HG02885 (cell line): ENCODE data around the gene CHIC2.
"Not testable (repeated sequence)": the region's sequence is repeated elsewhere in the genome, so short reads cannot be mapped to it uniquely, and the experiment has no call there.

Experiments
- ATAC-seq: cut with Tn5 transposase; IDR thresholded peaks from one replicate; pipeline ENCODE4 v1.9.1; 2021; ENCODE audit warnings: mild to moderate bottlenecking; ENCODE audit not compliant: unreplicated experiment, poor library complexity

The CHIC2 gene

DNA sequence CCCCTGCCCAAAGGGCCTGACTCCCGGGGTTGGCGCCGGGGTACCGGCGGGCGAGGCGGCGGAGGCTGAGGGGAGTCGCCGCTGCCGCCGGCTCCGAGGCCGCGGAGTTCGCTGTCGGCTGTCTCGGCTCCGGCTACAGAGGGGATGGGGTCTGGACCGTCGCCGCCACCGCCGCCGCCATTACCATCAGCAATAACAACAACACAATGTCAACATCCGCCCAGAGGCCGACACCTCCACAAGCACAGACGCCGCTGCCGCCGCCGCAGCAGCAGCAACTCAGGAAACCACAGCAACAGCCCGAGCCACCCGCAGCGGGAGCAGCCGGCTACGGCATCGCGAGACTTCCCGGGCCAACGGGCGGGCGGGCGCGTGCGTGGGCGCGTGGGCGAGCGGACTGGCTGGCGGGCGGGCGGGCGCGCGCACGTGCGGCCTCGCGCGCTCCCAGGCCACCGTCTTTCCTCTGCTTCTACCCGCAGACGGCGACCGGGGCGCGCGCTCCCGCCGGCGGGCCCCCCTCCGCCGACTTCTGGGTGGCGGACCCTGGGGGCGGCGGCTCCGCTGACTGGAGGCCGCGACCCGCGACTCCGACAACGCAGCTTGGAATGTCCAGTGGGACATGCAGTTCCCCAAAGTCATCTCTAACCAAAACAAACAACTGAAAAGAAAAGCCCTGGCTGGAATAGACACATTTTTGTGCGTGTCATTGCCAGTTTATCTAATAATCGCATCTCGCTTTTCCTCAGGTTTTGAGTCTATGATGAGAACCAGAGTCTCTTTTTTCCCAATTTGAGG, at the start of gene CHIC2:
Gene CHIC2, minus strand, starts transcription at position 289 of the 795 bp plus-strand sequence. CDS start 305 bp downstream, outside the sequence.
- ATAC-seq = peak; percentile 95

DNA sequence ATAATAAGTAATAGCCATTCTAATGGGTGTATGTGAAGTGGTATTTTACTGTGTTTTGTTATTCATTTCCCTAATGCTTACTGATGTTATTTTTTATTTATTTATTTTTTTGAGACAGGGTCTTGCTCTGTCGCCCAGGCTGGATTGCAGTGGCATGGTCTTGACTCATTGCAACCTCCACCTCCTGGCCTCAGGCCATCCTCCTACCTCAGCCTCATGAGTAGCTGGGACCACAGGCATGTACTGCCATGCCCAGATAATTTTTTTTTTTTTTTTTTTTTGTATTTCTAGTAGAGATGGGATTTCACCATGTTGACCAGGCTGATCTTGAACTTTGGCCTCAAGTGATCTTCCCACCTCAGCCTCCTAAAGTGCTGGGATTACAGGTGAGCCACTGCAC, 48.8 kb upstream of the CHIC2 start:
- not testable (repeated sequence) for ATAC-seq

DNA sequence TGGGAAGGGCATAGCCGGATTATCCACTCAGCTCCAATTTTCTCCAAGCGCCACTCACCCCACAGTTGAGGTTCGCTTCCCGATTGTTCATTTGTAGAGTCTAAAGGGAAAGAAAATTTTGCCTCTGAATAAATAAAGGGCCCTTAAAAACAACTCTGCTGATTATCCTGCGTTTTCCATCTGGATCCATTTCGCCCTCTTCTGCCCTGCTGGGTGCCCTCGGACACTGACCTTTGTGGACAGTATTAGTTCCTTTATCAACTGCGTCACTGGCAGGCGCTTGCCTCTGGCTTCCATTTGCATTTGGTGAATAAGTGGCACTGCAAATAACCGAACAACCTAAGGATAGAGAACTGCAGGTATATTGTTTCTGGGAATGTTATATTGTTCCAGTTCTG, 45.6 kb upstream of the CHIC2 start:
- ATAC-seq = no peak

DNA sequence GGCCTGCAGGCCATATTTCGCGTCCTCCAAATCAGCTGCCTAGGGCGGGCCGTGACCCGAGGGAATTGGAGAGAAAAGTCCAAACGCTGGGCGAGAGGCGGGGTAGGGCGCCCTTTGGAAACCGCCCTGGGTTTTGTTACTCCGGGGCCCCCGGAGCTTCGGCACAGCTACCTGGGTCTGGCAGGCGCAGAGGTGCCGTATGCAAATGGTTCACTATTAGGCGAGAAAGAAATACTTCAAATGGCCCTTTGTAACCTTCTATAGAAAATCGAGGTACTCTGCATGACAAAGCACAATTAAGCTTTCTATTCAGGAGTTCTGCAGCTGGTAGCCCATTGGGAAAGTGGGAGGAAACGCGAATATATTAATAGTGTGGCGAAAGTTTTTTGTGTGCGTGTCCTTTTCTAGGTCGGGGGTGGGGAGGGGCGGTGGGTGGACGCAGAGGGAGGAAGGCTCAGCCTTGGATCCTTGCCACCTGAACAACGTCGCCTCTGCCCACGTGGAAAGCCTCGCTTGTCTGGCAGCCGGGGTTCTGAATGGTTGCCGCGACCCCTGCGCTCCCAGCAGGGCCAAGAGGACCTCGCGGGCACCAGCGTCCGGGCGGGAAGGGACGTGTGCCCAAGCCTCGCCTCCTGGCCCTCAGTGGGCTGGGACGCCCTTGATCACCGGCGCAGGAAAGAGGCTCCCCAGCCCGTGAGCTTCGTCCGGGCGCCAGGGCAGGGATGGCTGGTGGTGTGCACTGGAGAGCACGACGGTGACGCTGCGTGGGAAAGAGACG, 45.0 kb upstream of the CHIC2 start:
- no peak for ATAC-seq

GRCh38 chr4:54107951-54108748, 43.7 kb upstream of the CHIC2 start:
- ATAC-seq = no peak

GRCh38 chr4:54104907-54105306, 40.5 kb upstream of the CHIC2 start:
- ATAC-seq = no peak

DNA sequence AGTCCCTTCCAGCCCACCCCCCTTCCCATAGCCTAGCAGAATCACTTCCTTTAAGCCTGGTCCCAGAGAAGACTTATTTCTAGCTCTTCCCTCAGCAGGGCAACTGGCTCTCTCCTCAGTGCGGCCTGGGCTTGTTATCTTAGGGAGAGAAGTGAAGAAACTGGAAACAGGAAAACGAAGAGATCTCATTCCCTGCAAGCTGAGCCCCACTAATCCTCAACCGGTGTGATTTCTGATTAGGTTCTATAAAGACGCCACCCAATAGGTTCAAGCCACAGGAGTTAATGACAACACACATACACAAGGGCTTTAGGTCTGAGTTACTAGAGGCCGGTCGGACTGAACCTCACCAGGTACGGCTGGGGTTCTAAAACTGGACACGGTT, 38.8 kb upstream of the CHIC2 start:
- ATAC-seq = no peak

DNA sequence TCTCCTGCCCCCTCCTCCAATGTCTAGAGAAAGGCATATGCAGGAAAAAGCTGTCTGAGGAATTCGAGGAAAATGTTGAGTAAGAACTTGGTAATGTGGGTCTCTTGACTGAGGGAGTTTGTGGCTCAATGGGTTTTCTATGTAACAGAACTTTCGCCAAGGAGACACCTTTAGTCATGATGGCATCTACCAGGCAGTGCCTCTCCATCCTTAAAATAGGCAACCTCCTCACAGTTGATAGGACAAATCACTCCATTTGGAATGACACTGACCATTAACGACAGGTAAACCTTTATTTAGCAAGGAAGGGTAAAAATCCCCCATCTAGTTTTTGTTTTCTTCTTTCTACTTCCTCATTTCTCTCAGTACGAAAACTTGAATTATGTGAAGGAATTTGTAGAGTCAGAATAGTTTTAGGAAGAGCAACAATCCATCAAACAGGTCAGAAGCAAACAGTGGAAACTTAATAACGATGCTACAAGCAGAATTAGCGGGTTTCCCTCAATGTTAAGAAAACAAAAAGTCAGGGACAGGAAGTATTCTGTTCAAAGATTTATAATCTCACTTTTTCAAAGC, 38.2 kb upstream of the CHIC2 start:
- ATAC-seq = no peak

DNA sequence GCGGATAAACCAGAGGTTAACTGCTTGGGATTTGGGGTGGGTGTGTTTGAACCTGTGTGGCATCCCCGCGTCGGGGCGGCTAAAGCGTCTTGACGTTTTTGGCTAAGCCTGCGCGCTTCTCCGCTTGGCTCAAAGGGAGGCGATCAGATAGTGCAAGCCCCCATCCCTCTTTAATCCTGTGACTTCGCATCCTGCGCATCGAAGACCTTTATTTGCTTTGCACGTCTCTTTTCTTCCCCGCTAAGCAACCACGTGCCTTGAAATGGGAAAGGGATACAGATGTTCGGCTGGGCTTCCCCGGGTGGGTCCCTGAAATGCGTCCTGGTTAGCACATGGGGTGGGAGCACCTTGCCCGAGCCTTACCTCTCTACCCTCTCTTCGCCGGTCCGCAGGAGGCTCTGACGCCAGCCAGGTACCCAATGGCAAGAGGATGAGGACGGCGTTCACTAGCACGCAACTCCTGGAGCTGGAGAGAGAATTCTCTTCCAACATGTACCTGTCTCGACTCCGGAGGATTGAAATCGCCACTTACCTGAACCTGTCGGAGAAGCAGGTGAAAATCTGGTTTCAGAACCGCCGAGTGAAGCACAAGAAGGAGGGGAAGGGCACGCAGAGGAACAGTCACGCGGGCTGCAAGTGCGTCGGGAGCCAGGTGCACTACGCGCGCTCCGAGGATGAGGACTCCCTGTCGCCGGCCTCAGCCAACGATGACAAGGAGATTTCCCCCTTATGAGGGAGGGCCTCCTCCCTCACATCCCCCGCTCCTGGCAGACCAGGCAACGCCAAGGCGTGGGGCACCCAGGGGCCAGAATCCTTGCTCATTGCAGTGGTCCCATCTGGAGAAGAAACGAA, 37.0 kb upstream of the CHIC2 start:
- no peak for ATAC-seq

DNA sequence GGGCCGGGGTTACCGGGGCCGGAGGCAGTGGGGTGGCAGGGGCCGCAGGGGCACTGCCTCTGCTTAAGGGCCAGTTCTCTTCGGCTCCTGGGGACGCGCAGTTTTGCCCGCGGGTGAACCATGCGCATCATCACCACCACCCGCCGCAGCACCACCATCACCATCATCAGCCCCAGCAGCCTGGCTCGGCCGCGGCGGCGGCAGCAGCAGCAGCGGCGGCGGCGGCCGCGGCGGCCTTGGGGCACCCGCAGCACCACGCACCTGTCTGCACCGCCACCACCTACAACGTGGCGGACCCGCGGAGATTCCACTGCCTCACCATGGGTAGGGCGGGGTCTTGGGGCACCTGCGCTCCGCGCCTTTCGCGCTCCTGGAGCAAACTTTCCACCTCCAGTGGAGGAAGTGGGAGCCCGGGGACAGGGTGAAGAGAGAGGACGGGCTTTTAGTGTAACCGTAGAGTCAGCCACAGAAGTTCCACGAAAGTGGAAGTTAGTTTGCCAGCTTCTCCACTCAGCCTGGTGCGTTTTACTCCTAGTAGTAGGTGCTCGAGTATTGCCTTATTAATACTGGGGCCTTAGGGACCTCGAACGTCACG, 36.3 kb upstream of the CHIC2 start:
- ATAC-seq = no peak

- no peak for ATAC-seq
These were observed 35.6 kb upstream of the CHIC2 start, which contains the start of gene GSX2 for GRCh38 chr4:54099748-54100574. TSS of gene GSX2 (plus strand) at chr4:54100163. CDS start at chr4:54100345, 182 bp downstream.

DNA sequence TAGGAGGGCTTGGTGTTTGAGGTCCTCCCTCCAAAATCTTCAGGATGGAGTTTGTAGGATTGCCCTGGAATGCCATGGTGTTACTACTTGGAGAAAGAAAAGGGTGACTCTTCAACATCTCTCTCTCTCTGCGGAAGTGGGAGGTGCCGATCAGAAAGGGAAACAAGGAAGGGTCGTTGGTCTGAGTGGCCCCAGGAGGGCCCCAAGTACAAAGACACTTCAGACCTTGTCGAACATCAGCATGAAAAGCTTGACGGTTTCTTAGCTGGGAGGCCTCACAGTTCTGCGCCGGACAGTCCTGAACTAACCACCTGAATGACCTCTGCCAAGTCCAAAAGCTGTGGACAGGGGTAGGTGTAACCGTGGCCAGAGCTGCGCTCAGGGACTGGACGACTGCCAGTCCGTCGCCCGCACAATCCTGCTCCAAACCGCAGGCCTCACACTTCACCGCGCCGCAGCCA, 34.9 kb upstream of the CHIC2 start:
- no peak for ATAC-seq

DNA sequence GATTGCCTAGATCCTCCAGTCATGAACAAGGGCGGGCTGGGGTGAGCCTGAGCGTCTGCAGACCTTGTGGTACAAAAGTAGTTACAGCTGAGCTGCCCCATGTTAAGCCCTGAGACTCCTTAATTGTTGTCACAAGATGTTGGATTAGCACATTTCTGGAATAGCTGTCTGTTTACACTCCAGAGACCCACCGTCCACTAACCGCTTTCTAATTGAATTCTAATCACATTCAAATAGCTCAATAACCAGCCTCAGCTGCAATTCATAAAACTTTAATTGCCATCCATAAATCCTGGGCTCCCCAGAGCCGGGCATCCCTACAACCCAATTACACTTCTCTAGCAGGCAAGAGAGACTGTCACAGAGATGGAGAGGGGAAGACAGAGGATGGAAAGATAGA, 34.0 kb upstream of the CHIC2 start:
- no peak for ATAC-seq

GRCh38 chr4:54097152-54097551, 32.7 kb upstream of the CHIC2 start:
- no peak for ATAC-seq

GRCh38 chr4:54096295-54096962, 32.0 kb upstream of the CHIC2 start:
- ATAC-seq = no peak

- no peak for ATAC-seq
These were observed 30.9 kb upstream of the CHIC2 start for GRCh38 chr4:54095110-54095825.

- ATAC-seq = no peak
These were observed 30.0 kb upstream of the CHIC2 start for GRCh38 chr4:54094451-54094850.
